ENCODE results near the gene MRPL45. TPM values are rescaled to one million over a fixed set of nuclear protein-coding genes. Genes with fewer than 3 reads are reported as not detected.

Gene MRPL45
- total and polyA plus RNA-seq, 9 of the 15 experiments (the other 6 are each of a cell fraction or from before 2014, with no cell fraction given), result 48.4 to 228 (median 76.8) TPM

GRCh38 chr17:38341035-38341721 lies 44.2 kb downstream of the MRPL45 start:
- Histone ChIP-seq H2AFZ (ENCODE audit: low read depth, low read length) (no peak overlapping the region), H3K36me3 (ENCODE audit: control insufficient read depth, insufficient read depth, low read length) (no peaks in the 10 kb centered on the region), H3K9me1 (ENCODE audit: control insufficient read depth, insufficient read depth, low read length) (no peaks in the 10 kb centered on the region), H3K4me1 (replicated peaks in 1 of 2; ENCODE audit: control insufficient read depth in 2 of 2, insufficient read depth in 2 of 2, low read length in 2 of 2) (peaks cover 0 to 3% of the 10 kb centered on the region in 2 experiments; a peak in 1 of 5 replicates), H3K79me2 (ENCODE audit: control insufficient read depth, insufficient read depth, low read length) (no peaks in the 10 kb centered on the region), H4K20me1 (replicated peaks; ENCODE audit: control insufficient read depth, insufficient read depth, low read length) (peaks cover 21% of the 10 kb centered on the region), H3K4me3 (no peak overlapping the region), H3K27ac (ENCODE audit: extremely low read depth, low read depth, low read length) (no peak overlapping the region), H3K9ac (ENCODE audit: insufficient read depth in 1 of 2, low read depth in 2 of 2, low read length in 2 of 2) (peak overlapping the region in 1 of 2 experiments; percentile 4; a peak in 1 of 4 replicates), H3K9me3 (replicated peaks; ENCODE audit: control insufficient read depth, insufficient read depth, low read depth, low read length) (no peaks in the 10 kb centered on the region), H3K4me2 (ENCODE audit: insufficient read depth, low read length) (no peak overlapping the region), H3K27me3 (ENCODE audit: control insufficient read depth in 2 of 2, insufficient read depth in 2 of 2, low read length in 2 of 2) (peaks cover 42 to 69% of the 10 kb centered on the region in 2 experiments; a peak in 4 of 5 replicates)
- POLR2A ChIA-PET, result interaction anchor here (0.6 to 1.7 kb wide), 7 partner anchors 9 to 71 kb away, joined by 3 to 7 read pairs (median 3); partner anchors contain the start of gene SOCS7
- no peak for TF ChIP-seq ZMIZ1 (IDR thresholded peaks at IDR 0.05; ENCODE audit: low read depth in 2 of 2, low read length in 2 of 2)
- peak; percentile 91 for TF ChIP-seq NFIC (IDR thresholded peaks at IDR 0.05)
- no peak for TF ChIP-seq HBP1 (CRISPR knock-in tag; IDR thresholded peaks at IDR 0.05)
- TF ChIP-seq CCNT2 (IDR thresholded peaks at IDR 0.05; ENCODE audit: borderline replicate concordance, extremely low read depth, insufficient read length, low read depth, low read length), result no peak
- 0 out of 2 replicates have a peak, but pooled peaks have one; percentile 2 for TF ChIP-seq SPI1 (IDR thresholded peaks at IDR 0.05; ENCODE audit: borderline replicate concordance, low read depth, low read length)
- TF ChIP-seq RNF219 (CRISPR knock-in tag; IDR thresholded peaks at IDR 0.05), result no peak
- no peak for TF ChIP-seq PBX2 (CRISPR knock-in tag; IDR thresholded peaks at IDR 0.05; ENCODE audit: low read depth)
- TF ChIP-seq PBX2 (tag; conservative IDR thresholded peaks at IDR 0.05; ENCODE audit: low read depth), result no peak
- intact Hi-C loops (cut with micrococcal nuclease) (no loop called here), in situ Hi-C loops (cut with MboI) (loop anchor here (10.0 kb wide), 1 partner anchor 134 kb away; no protein-coding TSS in a partner anchor)
- no peak for FAIRE-seq
- BruUV-seq (replicated peaks), result no TSS peak
- no peak for ATAC-seq
- no peak for DNase-seq (ENCODE audit: extremely low read depth in 1 of 4, low spot score in 3 of 4)
- WGBS (ENCODE audit: insufficient coverage, low coverage, missing lambda C conversion rate), result 6% methylated on average over 5 of the region's 5 CpGs
- CTCF ChIA-PET (ENCODE audit: low intra/inter-chr PET ratio), result no interaction called here

Measured in K562 (cell line).